Lung (tissue), 12 donors: ENCODE data around the gene UBR4. TPM values are rescaled to one million over a fixed set of nuclear protein-coding genes. Genes with fewer than 3 reads are reported as not detected.
A peak's percentile ranks its signal among the peaks of the same experiment; 100 is the strongest.

Experiments
- ATAC-seq: fragments of 200-7000 bp; cut with Tn5 transposase; one replicate; pipeline ENCODE4 v1.9.1; 2020; ENCODE audit warnings: moderate number of reproducible peaks; ENCODE audit not compliant: insufficient read depth, low FRiP score
- DNase-seq, 3 donors: peaks; one replicate each; pipeline ENCODE4 v3.0.0-alpha.2; 2013 to 2017
- H3K27ac ChIP-seq, 2 donors: one replicate each; pipeline ENCODE4 v1.5.1; 2013; ENCODE audit warnings: mild to moderate bottlenecking in 2 of 2, moderate library complexity in 2 of 2, control low read depth in 1 of 2, inconsistent platforms in 1 of 2, low read depth in 1 of 2, low read length in 1 of 2
- H3K27me3 ChIP-seq, 3 donors: one replicate each; pipeline ENCODE4 v1.5.1; 2013; ENCODE audit warnings: low read length in 2 of 3; ENCODE audit not compliant: control insufficient read depth in 3 of 3, insufficient read depth in 3 of 3
- H3K36me3 ChIP-seq, 4 donors: one replicate each; pipeline ENCODE4 v1.5.1; 2013; ENCODE audit warnings: low read length in 4 of 4, mild to moderate bottlenecking in 1 of 4, moderate library complexity in 1 of 4; ENCODE audit not compliant: control insufficient read depth in 4 of 4, insufficient read depth in 4 of 4
- H3K4me1 ChIP-seq, 5 donors: one replicate each; pipeline ENCODE4 v1.5.1; 2013; ENCODE audit warnings: low read length in 5 of 5, mild to moderate bottlenecking in 2 of 5, moderate library complexity in 1 of 5; ENCODE audit not compliant: control insufficient read depth in 5 of 5, insufficient read depth in 5 of 5
- H3K4me3 ChIP-seq: one replicate; pipeline ENCODE4 v1.5.1; 2013; ENCODE audit warnings: mild to moderate bottlenecking, control low read depth, moderate library complexity
- H3K9ac ChIP-seq, 2 donors: one replicate each; pipeline ENCODE4 v1.5.1; 2013; ENCODE audit warnings: low read length in 2 of 2, control low read depth in 1 of 2; ENCODE audit not compliant: insufficient read depth in 1 of 2
- H3K9me3 ChIP-seq, 4 donors: one replicate each; pipeline ENCODE4 v1.5.1; 2013; ENCODE audit warnings: low read length in 3 of 4, mild to moderate bottlenecking in 1 of 4, moderate library complexity in 1 of 4; ENCODE audit not compliant: control insufficient read depth in 4 of 4, insufficient read depth in 3 of 4
- CTCF ChIP-seq: IDR thresholded peaks from 2 replicates; pipeline ENCODE4 v1.5.1; 2012; ENCODE audit warnings: mild to moderate bottlenecking; ENCODE audit errors: control extremely low read depth, extremely low read depth
- WGBS, 2 donors: extraction: QIAGEN DNeasy Blood & Tissue Kit; methylation state at CpG; one replicate each; pipeline ENCODE4 v1.1.7; 2013; 5-methylcytosine and 5-hydroxymethylcytosine counted together
- polyA plus RNA-seq, 2 donors: library from polyadenylated mRNA; stranded (reverse); fragments of 200-250 nt; gene quantifications; one replicate each; pipeline ENCODE4 v1.2.1, GENCODE V29; 2013
- total RNA-seq, 2 donors: library from RNA; depleted of rRNA in 1 of 2; stranded (reverse); fragments of >200 nt in 1 of 2; gene quantifications; one replicate each; pipeline ENCODE4 v1.2.1, GENCODE V29; 2014 to 2021
- donor health status: control.
- donor health status: control.
- donor health status: Bipolar disorder and iron deficiency.
- donor health status: healthy.
- donor health status: DM: yes; HTN: yes; CAD: no.

UBR4 gene
- total and polyA plus RNA-seq, 4 donors, result 90.8 to 128 (median 113) TPM

- no peak overlapping the region for H3K4me3 ChIP-seq
- H3K9ac ChIP-seq, result no peak overlapping the region
- H3K9me3 ChIP-seq, result no peaks in the 10 kb centered on the region
- DNase-seq (peak in 1 of 3 donors; percentile 49), ATAC-seq (no peak)
- no peaks in the 10 kb centered on the region for H3K36me3 ChIP-seq
- peak overlapping the region in 1 of 2 donors; percentile 44 for H3K27ac ChIP-seq
- TF ChIP-seq CTCF, result no peak
- peaks cover 0 to 21% (median 9%) of the 10 kb centered on the region in 5 donors for H3K4me1 ChIP-seq
- WGBS, 2 donors, result 37 to 58% methylated on average over 10 of the region's 10 CpGs
- H3K27me3 ChIP-seq, result no peaks in the 10 kb centered on the region
These were observed 143.2 kb downstream of the UBR4 start for GRCh38 chr1:19066874-19067181.

GRCh38 chr1:19066248-19066873 lies 143.7 kb downstream of the UBR4 start:
- Histone ChIP-seq H3K9me3 (no peaks in the 10 kb centered on the region), H3K4me1 (peaks cover 0 to 19% (median 9%) of the 10 kb centered on the region in 5 donors), H3K27me3 (no peaks in the 10 kb centered on the region), H3K9ac (no peak overlapping the region), H3K36me3 (no peaks in the 10 kb centered on the region), H3K4me3 (no peak overlapping the region), H3K27ac (peak overlapping the region in 1 of 2 donors; percentile 44)
- no peak for TF ChIP-seq CTCF
- DNase-seq (no peak), ATAC-seq (no peak)
- WGBS, 2 donors, result 68 to 80% methylated on average over 14 of the region's 14 CpGs

- H3K27me3 ChIP-seq, result no peaks in the 10 kb centered on the region
- DNase-seq (no peak), ATAC-seq (no peak)
- H3K9ac ChIP-seq, result no peak overlapping the region
- no peaks in the 10 kb centered on the region for H3K9me3 ChIP-seq
- peak overlapping the region in 1 of 2 donors; percentile 44 for H3K27ac ChIP-seq
- H3K4me3 ChIP-seq, result no peak overlapping the region
- WGBS, 2 donors, result 63 to 83% methylated on average over 15 to 16 of the region's 16 CpGs
- no peak for TF ChIP-seq CTCF
- peaks cover 0 to 18% (median 9%) of the 10 kb centered on the region in 5 donors for H3K4me1 ChIP-seq
- no peaks in the 10 kb centered on the region for H3K36me3 ChIP-seq
These were observed 144.4 kb downstream of the UBR4 start for GRCh38 chr1:19065526-19066247.
